GM21723 (cell line): Measurements from ENCODE around the gene CAPG.
"Not testable (repeated sequence)": the region's sequence is repeated elsewhere in the genome, so short reads cannot be mapped to it uniquely, and the experiment has no call there.

Experiments used
- ATAC-seq: cut with Tn5 transposase; IDR thresholded peaks from one replicate; pipeline ENCODE4 v1.9.1; 2021; ENCODE audit warnings: mild to moderate bottlenecking, moderate library complexity; ENCODE audit not compliant: unreplicated experiment

The CAPG gene

GRCh38 chr2:85409845-85410583 is at the start of gene CAPG:
TSS of gene CAPG (minus strand) at chr2:85410366. CDS start at chr2:85402145, 8,221 bp downstream.
- ATAC-seq: peak; percentile 59

- no peak for ATAC-seq
These were observed 49.6 kb upstream of the CAPG start for GRCh38 chr2:85459771-85460170.

DNA sequence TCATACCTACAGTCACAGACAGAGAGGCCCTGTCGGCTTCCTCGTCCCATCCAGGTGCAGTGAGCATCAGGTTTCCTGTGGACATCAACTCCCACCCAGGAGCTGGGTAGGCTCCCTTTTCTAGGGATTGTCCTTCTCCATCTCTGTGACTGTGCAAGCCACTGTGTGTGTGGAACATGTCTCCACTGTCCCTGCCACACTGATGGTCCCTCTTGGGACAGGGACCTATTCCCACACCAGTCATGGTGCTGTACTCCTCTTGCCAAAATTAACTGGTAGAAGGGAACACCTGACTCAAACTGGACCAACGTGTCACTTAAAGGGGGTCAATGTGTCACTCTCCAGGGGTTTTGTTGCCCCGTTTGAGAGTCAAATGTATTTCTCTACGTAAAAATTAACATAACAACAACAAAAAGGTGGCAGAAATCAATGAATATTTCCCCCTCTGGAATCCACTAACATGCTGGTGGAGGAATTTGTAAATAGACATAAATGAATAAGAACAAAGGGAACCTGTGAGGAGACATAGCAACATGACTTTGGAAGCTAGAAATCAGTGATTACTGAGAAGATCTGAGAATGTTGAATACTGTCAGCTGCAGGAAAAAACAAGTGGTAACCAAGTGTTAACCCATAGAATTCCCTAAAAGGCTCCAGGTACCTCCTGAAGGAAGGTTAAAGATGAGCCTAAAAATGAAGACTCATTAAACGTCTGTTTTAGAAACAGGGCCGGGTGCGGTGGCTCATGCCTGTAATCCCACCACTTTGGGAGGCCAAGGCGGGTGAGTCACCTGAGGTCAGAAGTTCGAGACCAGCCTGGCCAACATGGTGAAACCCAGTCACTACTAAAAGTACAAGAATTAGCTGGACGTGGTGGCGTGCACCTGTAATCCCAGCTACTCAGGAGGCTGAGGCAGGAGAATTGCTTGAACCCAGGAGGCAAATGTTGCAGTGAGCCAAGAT is 48.7 kb upstream of the CAPG start:
- ATAC-seq: no peak

GRCh38 chr2:85457877-85458316 is 47.7 kb upstream of the CAPG start:
- no peak for ATAC-seq

DNA sequence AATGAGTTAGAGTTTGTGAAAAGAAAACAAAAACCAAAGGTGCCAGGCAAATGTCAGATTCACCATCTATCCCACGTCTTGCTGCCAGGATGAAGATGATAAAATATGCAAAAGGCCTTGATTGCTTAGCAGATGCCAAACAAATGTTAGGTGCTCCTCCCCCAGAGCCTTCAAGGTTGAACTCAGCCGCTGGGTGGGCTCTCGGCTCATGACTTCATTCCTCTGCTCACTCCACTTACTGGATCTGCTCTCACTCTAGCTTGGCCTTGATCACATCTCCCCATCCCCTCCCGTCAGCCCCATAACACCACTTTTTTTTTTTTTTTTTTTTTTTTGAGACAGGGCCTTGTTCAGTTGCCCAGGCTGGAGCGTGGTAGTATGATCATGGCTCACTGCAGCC is 46.9 kb upstream of the CAPG start:
- ATAC-seq: no peak

DNA sequence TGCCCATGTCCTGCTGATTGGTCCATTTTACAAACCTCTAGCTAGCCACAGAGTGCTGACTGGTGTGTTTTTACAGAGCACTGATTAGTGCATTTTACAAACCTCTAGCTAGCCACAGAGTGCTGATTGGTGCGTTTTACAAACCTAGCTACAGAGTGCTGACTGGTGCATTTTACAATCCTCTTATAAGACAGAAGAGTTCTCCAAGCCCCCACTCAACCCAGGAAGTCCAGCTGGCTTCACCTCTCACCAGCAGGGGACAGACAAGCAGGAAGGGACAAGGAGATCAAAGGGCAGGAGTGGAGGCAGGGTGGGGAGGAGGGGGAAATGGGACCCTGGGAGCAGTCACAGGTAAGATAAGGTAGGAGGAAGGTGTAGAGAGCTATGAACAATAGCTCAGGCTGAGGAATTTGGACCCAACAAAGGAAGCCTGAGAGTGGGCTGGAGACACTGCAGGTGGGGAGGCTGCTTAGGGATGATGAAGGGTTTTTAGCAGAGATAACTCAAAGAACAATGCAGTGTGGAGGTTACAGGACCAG is 45.5 kb upstream of the CAPG start:
- ATAC-seq: no peak

DNA sequence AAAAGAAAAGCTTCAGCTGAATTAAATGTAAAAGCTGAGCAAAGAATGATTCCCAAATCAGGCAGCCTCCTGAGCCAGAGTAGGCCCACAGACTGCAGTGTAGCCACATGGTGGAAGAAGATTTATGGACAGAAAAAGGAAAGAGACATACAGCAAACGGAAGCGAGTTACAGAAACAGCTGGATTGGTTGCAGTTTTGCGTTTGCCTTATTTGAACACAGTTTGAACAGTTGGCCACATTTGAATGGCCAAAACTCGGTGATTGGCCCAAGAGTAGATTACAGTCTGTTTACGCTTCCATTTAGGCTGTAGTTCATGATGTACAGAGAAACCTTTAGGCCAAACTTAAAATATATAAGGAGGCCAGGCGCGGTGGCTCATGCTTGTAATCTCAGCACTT is 43.4 kb upstream of the CAPG start:
- no peak for ATAC-seq

DNA sequence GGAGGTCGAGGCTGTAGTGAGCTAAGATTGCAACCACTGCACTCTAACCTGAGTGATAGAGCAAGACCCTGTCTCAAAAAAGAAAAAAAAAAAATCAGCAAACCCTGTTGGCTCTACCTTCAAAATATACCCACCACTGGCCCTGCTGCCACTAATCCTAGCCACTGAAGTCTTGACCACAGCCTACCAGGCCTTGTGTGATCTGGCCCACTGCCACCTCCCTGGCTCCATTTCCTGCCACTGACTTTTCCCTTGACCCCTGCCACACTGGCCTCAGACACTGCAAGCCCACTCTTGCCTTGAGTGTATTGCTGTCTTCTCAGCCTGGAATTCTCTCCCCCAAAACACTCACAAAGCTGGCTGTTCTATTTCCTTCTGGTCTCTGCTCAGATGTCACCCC is 42.1 kb upstream of the CAPG start:
- ATAC-seq: no peak

DNA sequence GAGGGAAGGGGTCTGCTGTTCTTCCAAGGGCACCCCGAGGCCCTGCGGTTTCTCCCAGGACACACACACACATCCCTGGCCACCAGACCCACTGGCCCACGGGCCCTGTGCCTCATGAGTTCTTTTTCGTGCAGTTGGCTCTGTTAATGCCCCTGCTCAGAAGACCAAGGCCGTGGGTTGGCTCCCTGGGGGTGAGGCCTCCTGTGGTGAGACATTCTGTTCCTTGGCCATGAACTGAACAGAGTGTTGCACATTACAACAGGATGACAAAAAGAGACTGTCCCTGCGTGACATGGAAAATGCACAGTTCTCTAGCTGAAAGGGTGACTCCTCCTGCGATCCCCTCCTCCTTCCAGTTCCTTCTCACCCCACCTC is 39.0 kb upstream of the CAPG start:
- ATAC-seq: no peak

GRCh38 chr2:85448461-85449213 is 38.5 kb upstream of the CAPG start:
- ATAC-seq: no peak

DNA sequence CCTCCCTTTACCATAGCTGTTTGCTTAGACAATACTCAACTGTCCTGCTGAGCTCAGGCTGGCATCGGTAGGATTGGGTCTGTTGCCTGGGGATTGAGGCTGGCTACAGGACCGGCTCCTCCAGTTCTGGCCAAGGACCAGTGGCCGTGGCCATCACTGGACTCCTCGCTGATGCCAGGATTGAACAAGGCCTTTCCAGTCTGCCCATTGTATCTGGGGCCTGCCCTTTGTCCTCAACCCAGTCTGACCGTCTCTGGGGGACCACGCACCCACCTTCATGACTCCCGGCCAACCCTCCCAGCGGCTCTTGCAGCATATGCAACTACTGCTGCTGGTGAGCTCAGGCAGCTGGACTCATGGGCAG is 37.0 kb upstream of the CAPG start:
- no peak for ATAC-seq

- no peak for ATAC-seq
These were observed 36.4 kb upstream of the CAPG start for GRCh38 chr2:85446296-85447221.

- no peak for ATAC-seq
These were observed 35.4 kb upstream of the CAPG start for GRCh38 chr2:85445316-85446295.

DNA sequence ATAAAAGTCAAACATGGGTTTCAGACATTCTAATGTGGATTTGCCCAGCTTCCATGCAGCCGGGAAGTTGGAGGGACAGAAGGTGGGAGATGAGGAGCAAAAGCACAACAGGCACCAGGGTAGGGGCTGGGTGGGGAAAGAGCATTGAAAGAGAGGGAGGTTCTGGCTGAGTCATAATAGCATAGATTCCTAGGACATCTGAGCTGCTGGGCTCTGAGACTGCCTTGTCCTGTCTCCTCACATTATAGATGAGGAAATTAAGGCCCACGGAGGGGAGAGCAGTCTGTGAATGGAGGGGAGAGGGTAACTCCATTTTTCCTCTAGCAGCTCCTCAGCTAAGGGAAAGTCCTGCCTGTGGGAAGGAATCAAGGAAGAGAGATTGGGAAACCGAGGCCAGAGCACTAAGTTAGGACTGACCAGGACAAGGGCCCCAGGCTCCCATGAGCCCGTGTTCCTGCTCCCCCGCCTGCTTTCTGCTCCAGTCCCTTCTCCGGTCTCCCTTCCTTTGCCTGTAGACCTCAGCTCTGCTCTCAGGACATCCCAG is 34.5 kb upstream of the CAPG start:
- ATAC-seq: no peak

GRCh38 chr2:85441864-85442263 is 31.7 kb upstream of the CAPG start:
- no peak for ATAC-seq

GRCh38 chr2:85440729-85441128 is 30.6 kb upstream of the CAPG start:
- ATAC-seq: no peak

DNA sequence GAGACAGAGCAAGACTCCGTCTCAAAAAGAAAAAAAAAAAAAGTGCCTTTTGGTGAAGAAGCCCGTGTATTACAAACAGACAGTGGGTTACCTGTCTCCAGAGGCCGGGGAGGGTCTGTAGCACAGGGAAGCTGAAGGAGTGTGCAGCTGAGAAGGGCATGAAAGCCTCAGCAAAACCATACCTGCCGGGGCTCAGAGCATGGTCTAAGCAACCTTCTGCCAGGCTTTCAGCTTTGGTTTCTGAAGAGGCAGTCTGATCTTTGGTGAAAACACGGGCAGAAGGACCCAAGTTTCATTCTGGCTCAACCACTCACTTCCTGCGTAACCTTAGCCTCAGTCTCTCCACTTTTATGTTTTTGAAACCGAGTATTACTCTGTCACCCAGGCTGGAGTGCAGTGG is 29.8 kb upstream of the CAPG start:
- no peak for ATAC-seq

GRCh38 chr2:85439569-85439968 is 29.4 kb upstream of the CAPG start:
- not testable (repeated sequence) for ATAC-seq
